BLaER1 treated with 17β-estradiol and CSF1 and Interleukin-3, amounts not matched to agents 10 nM and 100 nM (cell line): ENCODE measurements around the gene USH1C.

Source experiments
- H3K27ac ChIP-seq, 11 experiments: shearing (Covaris generic); formaldehyde crosslinking; 2 replicates each; pipeline ENCODE4 v1.8.1; 2022
- H3K27me3 ChIP-seq, 11 experiments: shearing (Covaris generic); formaldehyde crosslinking; 2 replicates each; pipeline ENCODE4 v1.8.1; 2022
- H3K36me3 ChIP-seq, 11 experiments: shearing (Covaris generic); formaldehyde crosslinking; 2 replicates each; pipeline ENCODE4 v1.8.1; 2022
- H3K4me1 ChIP-seq, 10 experiments: shearing (Covaris generic); formaldehyde crosslinking; 2 replicates each; pipeline ENCODE4 v1.8.1; 2022
- H3K4me2 ChIP-seq, 11 experiments: shearing (Covaris generic); formaldehyde crosslinking; 2 replicates each; pipeline ENCODE4 v1.8.1; 2022
- H3K4me3 ChIP-seq, 10 experiments: shearing (Covaris generic); formaldehyde crosslinking; 2 replicates each; pipeline ENCODE4 v1.8.1; 2022
- H3K9ac ChIP-seq, 11 experiments: shearing (Covaris generic); formaldehyde crosslinking; 2 replicates each; pipeline ENCODE4 v1.8.1; 2022
- H3K9me3 ChIP-seq, 11 experiments: shearing (Covaris generic); formaldehyde crosslinking; replicated peaks in 1 of 11; 2 replicates each; pipeline ENCODE4 v1.8.1; 2022
- H4K20me1 ChIP-seq, 11 experiments: shearing (Covaris generic); formaldehyde crosslinking; 2 replicates each; pipeline ENCODE4 v1.8.1; 2022
- Cebpa-rat ChIP-seq, 11 experiments: shearing (Covaris generic); IDR thresholded peaks; 2 replicates each; pipeline ENCODE4 v1.8.1; 2022

Gene USH1C

GRCh38 chr11:17543041-17543440, 1.2 kb downstream of the USH1C start:
- Histone ChIP-seq H3K4me3 (no peak overlapping the region), H3K27ac (no peak overlapping the region), H3K27me3 (no peaks in the 10 kb centered on the region), H3K9ac (no peak overlapping the region), H3K9me3 (0 out of 22 replicates have a peak, but pooled peaks cover 0 to 5% (median 0%) of the 10 kb centered on the region in 11 experiments), H3K4me1 (peaks cover 0 to 5% (median 0%) of the 10 kb centered on the region in 10 experiments; a peak in 3 of 20 replicates), H3K4me2 (no peak overlapping the region), H4K20me1 (no peaks in the 10 kb centered on the region; a peak in 1 of 22 replicates), H3K36me3 (no peaks in the 10 kb centered on the region)
- no peak for TF ChIP-seq Cebpa-rat (IDR thresholded peaks at IDR 0.05)

GRCh38 chr11:17542249-17542648, 2.0 kb downstream of the USH1C start:
- no peak overlapping the region for H3K4me2 ChIP-seq
- no peak overlapping the region for H3K4me3 ChIP-seq
- TF ChIP-seq Cebpa-rat (IDR thresholded peaks at IDR 0.05): no peak
- no peaks in the 10 kb centered on the region for H3K27me3 ChIP-seq
- H3K36me3 ChIP-seq: no peaks in the 10 kb centered on the region
- peaks cover 0 to 5% (median 0%) of the 10 kb centered on the region in 10 experiments; a peak in 3 of 20 replicates for H3K4me1 ChIP-seq
- no peaks in the 10 kb centered on the region; a peak in 1 of 22 replicates for H4K20me1 ChIP-seq
- no peak overlapping the region for H3K9ac ChIP-seq
- H3K9me3 ChIP-seq: 0 out of 22 replicates have a peak, but pooled peaks cover 0 to 5% (median 0%) of the 10 kb centered on the region in 11 experiments
- no peak overlapping the region for H3K27ac ChIP-seq

- Histone ChIP-seq H4K20me1 (no peaks in the 10 kb centered on the region; a peak in 1 of 22 replicates), H3K4me1 (peaks cover 0 to 5% (median 0%) of the 10 kb centered on the region in 10 experiments; a peak in 3 of 20 replicates), H3K9ac (no peak overlapping the region), H3K36me3 (no peaks in the 10 kb centered on the region), H3K9me3 (0 out of 22 replicates have a peak, but pooled peaks cover 0 to 5% (median 0%) of the 10 kb centered on the region in 11 experiments), H3K27me3 (no peaks in the 10 kb centered on the region), H3K27ac (no peak overlapping the region), H3K4me3 (no peak overlapping the region), H3K4me2 (no peak overlapping the region)
- TF ChIP-seq Cebpa-rat (IDR thresholded peaks at IDR 0.05): no peak
Measured at GRCh38 chr11:17541330-17541885, 2.8 kb downstream of the USH1C start.

- H3K4me2 ChIP-seq: no peak overlapping the region
Measured at GRCh38 chr11:17540807-17541206, 3.4 kb downstream of the USH1C start.

GRCh38 chr11:17538731-17539130, 5.5 kb downstream of the USH1C start:
- Histone ChIP-seq H3K27me3 (no peaks in the 10 kb centered on the region), H3K9ac (no peak overlapping the region)

More at GRCh38 chr11:17540807-17541206, 3.4 kb downstream of the USH1C start:
- Histone ChIP-seq H3K27me3 (no peaks in the 10 kb centered on the region), H3K4me3 (no peak overlapping the region), H3K9ac (no peak overlapping the region), H3K36me3 (no peaks in the 10 kb centered on the region), H3K4me1 (peaks cover 0 to 5% (median 0%) of the 10 kb centered on the region in 10 experiments; a peak in 3 of 20 replicates), H4K20me1 (no peaks in the 10 kb centered on the region; a peak in 1 of 22 replicates), H3K27ac (no peak overlapping the region), H3K9me3 (0 out of 22 replicates have a peak, but pooled peaks cover 0 to 5% (median 0%) of the 10 kb centered on the region in 11 experiments)
- TF ChIP-seq Cebpa-rat (IDR thresholded peaks at IDR 0.05): no peak

GRCh38 chr11:17538054-17538453, 6.2 kb downstream of the USH1C start:
- Histone ChIP-seq H3K4me3 (no peak overlapping the region), H3K9ac (no peak overlapping the region), H3K4me2 (no peak overlapping the region), H3K4me1 (peaks cover 0 to 5% (median 0%) of the 10 kb centered on the region in 10 experiments; a peak in 3 of 20 replicates), H3K9me3 (no peaks in the 10 kb centered on the region), H3K27me3 (no peaks in the 10 kb centered on the region), H3K36me3 (no peaks in the 10 kb centered on the region), H3K27ac (no peak overlapping the region), H4K20me1 (no peaks in the 10 kb centered on the region; a peak in 1 of 22 replicates)
- TF ChIP-seq Cebpa-rat (IDR thresholded peaks at IDR 0.05): no peak

More at GRCh38 chr11:17538731-17539130, 5.5 kb downstream of the USH1C start:
- Histone ChIP-seq H4K20me1 (no peaks in the 10 kb centered on the region; a peak in 1 of 22 replicates), H3K4me1 (peaks cover 0 to 5% (median 0%) of the 10 kb centered on the region in 10 experiments; a peak in 3 of 20 replicates), H3K9me3 (no peaks in the 10 kb centered on the region), H3K4me3 (no peak overlapping the region), H3K4me2 (peak overlapping the region in 4 of 11 experiments; percentile 4 to 33 (median 14); a peak in 3 of 22 replicates), H3K36me3 (no peaks in the 10 kb centered on the region), H3K27ac (no peak overlapping the region)
- no peak for TF ChIP-seq Cebpa-rat (IDR thresholded peaks at IDR 0.05)

GRCh38 chr11:17537261-17537660, 7.0 kb downstream of the USH1C start:
- H3K27ac ChIP-seq: no peak overlapping the region

GRCh38 chr11:17535488-17535887, 8.7 kb downstream of the USH1C start:
- no peak overlapping the region for H3K4me2 ChIP-seq
- no peak for TF ChIP-seq Cebpa-rat (IDR thresholded peaks at IDR 0.05)
- no peaks in the 10 kb centered on the region; a peak in 1 of 22 replicates for H4K20me1 ChIP-seq
- no peak overlapping the region for H3K4me3 ChIP-seq
- H3K36me3 ChIP-seq: no peaks in the 10 kb centered on the region
- no peaks in the 10 kb centered on the region for H3K9me3 ChIP-seq
- H3K4me1 ChIP-seq: peaks cover 0 to 5% (median 0%) of the 10 kb centered on the region in 10 experiments; a peak in 3 of 20 replicates
- H3K27me3 ChIP-seq: no peaks in the 10 kb centered on the region
- H3K9ac ChIP-seq: no peak overlapping the region
- no peak overlapping the region for H3K27ac ChIP-seq

More at GRCh38 chr11:17537261-17537660, 7.0 kb downstream of the USH1C start:
- no peak for TF ChIP-seq Cebpa-rat (IDR thresholded peaks at IDR 0.05)
- H3K4me2 ChIP-seq: no peak overlapping the region
- H3K36me3 ChIP-seq: no peaks in the 10 kb centered on the region
- no peaks in the 10 kb centered on the region for H3K27me3 ChIP-seq
- H3K9ac ChIP-seq: no peak overlapping the region
- H3K4me1 ChIP-seq: peaks cover 0 to 5% (median 0%) of the 10 kb centered on the region in 10 experiments; a peak in 3 of 20 replicates
- no peaks in the 10 kb centered on the region for H3K9me3 ChIP-seq
- no peaks in the 10 kb centered on the region; a peak in 1 of 22 replicates for H4K20me1 ChIP-seq
- no peak overlapping the region for H3K4me3 ChIP-seq

- Histone ChIP-seq H3K9me3 (no peaks in the 10 kb centered on the region), H3K36me3 (no peaks in the 10 kb centered on the region), H4K20me1 (no peaks in the 10 kb centered on the region; a peak in 2 of 22 replicates), H3K4me1 (peaks cover 0 to 5% (median 0%) of the 10 kb centered on the region in 10 experiments; a peak in 3 of 20 replicates), H3K4me2 (no peak overlapping the region), H3K4me3 (no peak overlapping the region), H3K27ac (no peak overlapping the region), H3K9ac (no peak overlapping the region), H3K27me3 (no peaks in the 10 kb centered on the region)
- no peak for TF ChIP-seq Cebpa-rat (IDR thresholded peaks at IDR 0.05)
Measured at GRCh38 chr11:17533778-17534415, 10.3 kb downstream of the USH1C start.
